Endometrial microvascular endothelial cells (primary cell): ENCODE data around the gene CLIC5. TPM values are rescaled to one million over a fixed set of nuclear protein-coding genes. Genes with fewer than 3 reads are reported as not detected.

Source experiments
- in situ Hi-C: cut with HindIII; loops from 2 replicates; pipeline ENCODE4 v1.10.0; 2017; ENCODE audit warnings: low sequenced_read_pairs, low pct_unique_long_range_greater_than_20kb; ENCODE audit errors: inconsistent ontology term
- total RNA-seq: library from RNA; depleted of rRNA; stranded (reverse); fragments of >200 nt; gene quantifications from one replicate; pipeline ENCODE4 v1.2.3, GENCODE V29; 2015; ENCODE audit errors: inconsistent ontology term

CLIC5 gene
- total RNA-seq, 1 donor from 2014 or later = not detected

- in situ Hi-C loops = no loop called here
Measured at GRCh38 chr6:45917439-45917838, 98.2 kb downstream of the CLIC5 start.

GRCh38 chr6:45916692-45917091 lies 99.0 kb downstream of the CLIC5 start:
- in situ Hi-C loops = no loop called here

GRCh38 chr6:45915780-45916468 lies 99.7 kb downstream of the CLIC5 start:
- in situ Hi-C loops = no loop called here

GRCh38 chr6:45911691-45912090 lies 104.0 kb downstream of the CLIC5 start:
- in situ Hi-C loops = no loop called here

GRCh38 chr6:45903959-45904358 lies 111.7 kb downstream of the CLIC5 start:
- in situ Hi-C loops = no loop called here

GRCh38 chr6:45902984-45903383 lies 112.7 kb downstream of the CLIC5 start:
- in situ Hi-C loops = no loop called here

GRCh38 chr6:45901767-45902650 lies 113.7 kb downstream of the CLIC5 start:
- in situ Hi-C loops = no loop called here

GRCh38 chr6:45900808-45901752 lies 114.6 kb downstream of the CLIC5 start:
- in situ Hi-C loops = no loop called here

- in situ Hi-C loops = no loop called here
Measured at GRCh38 chr6:45899683-45899946, 116.0 kb downstream of the CLIC5 start.

GRCh38 chr6:45898941-45899682 lies 116.5 kb downstream of the CLIC5 start:
- in situ Hi-C loops = no loop called here

GRCh38 chr6:45896783-45897441 lies 118.7 kb downstream of the CLIC5 start:
- in situ Hi-C loops = no loop called here

- in situ Hi-C loops = no loop called here
Measured at GRCh38 chr6:45895569-45895968, 120.1 kb downstream of the CLIC5 start.

- in situ Hi-C loops = no loop called here
Measured at GRCh38 chr6:45892696-45893245, 122.9 kb downstream of the CLIC5 start.

GRCh38 chr6:45892196-45892595 lies 123.5 kb downstream of the CLIC5 start:
- in situ Hi-C loops = no loop called here

GRCh38 chr6:45886776-45887175 lies 128.9 kb downstream of the CLIC5 start:
- in situ Hi-C loops = no loop called here

GRCh38 chr6:45884336-45884735 lies 131.3 kb downstream of the CLIC5 start:
- in situ Hi-C loops = no loop called here

GRCh38 chr6:45882671-45883070 lies 133.0 kb downstream of the CLIC5 start:
- in situ Hi-C loops = no loop called here
